Prostate gland (tissue), 2 donors: ENCODE data around the gene KRT86. TPM values are rescaled to one million over a fixed set of nuclear protein-coding genes. Genes with fewer than 3 reads are reported as not detected.

Source experiments
- DNase-seq: peaks from one replicate; pipeline ENCODE4 v3.0.0-alpha.2; 2019; ENCODE audit warnings: low spot score
- H3K27ac ChIP-seq, 2 donors: fragments of 200-600 bp; sonication (generic); 2 replicates each; pipeline ENCODE4 v1.5.1; 2017 to 2019
- H3K27me3 ChIP-seq: fragments of 200-600 bp; sonication (generic); replicated peaks from 2 replicates; pipeline ENCODE4 v1.5.1; 2019; ENCODE audit not compliant: insufficient read depth
- H3K36me3 ChIP-seq, 2 donors: fragments of 200-600 bp; sonication (generic); 1 replicate in 1 of 2; 2 replicates in 1 of 2; pipeline versions ENCODE4 v1.5.1 to v1.8.1; 2017 to 2019
- H3K4me1 ChIP-seq: fragments of 200-600 bp; sonication (generic); replicated peaks from 2 replicates; pipeline ENCODE4 v1.5.1; 2019
- H3K4me3 ChIP-seq, 2 donors: fragments of 200-600 bp; sonication (generic); 2 replicates each; pipeline ENCODE4 v1.5.1; 2017 to 2019
- H3K9me3 ChIP-seq: fragments of 200-600 bp; sonication (generic); 2 replicates; pipeline ENCODE4 v1.5.1; 2017
- POLR2A ChIP-seq: fragments of 450-650 bp; IDR thresholded peaks from one replicate; pipeline ENCODE4 v1.6.1; 2016; ENCODE audit warnings: antibody characterized with exemption, mild to moderate bottlenecking
- POLR2AphosphoS5 ChIP-seq: sonication (generic); formaldehyde crosslinking; IDR thresholded peaks from one replicate; pipeline ENCODE4 v1.6.1; 2017; ENCODE audit warnings: antibody characterized with exemption
- WGBS: methylation state at CpG from one replicate; pipeline ENCODE4 v1.1.5; 2018; 5-methylcytosine and 5-hydroxymethylcytosine counted together
- intact Hi-C: fragments of 100-400 bp; cut with DNase I; formaldehyde crosslinking; loops from one replicate; pipeline ENCODE4 v1.14.2; 2022
- total RNA-seq, 2 donors: library from RNA; depleted of rRNA; stranded (reverse); fragments of >200 nt; gene quantifications; one replicate each; pipeline ENCODE4 v1.1.0, GENCODE V29; 2016
- TF ChIP-seq, protein P1 (sequence below), 4 experiments: fragments of 200-600 bp in 2 of 4; fragments of 450-650 bp in 2 of 4; sonication (generic) in 2 of 4; IDR thresholded peaks; 1 replicate in 3 of 4; 2 replicates in 1 of 4; pipeline ENCODE4 v1.5.1; 2016 to 2019; ENCODE audit warnings: antibody characterized with exemption in 4 of 4, mild to moderate bottlenecking in 2 of 4, moderate library complexity in 2 of 4

The KRT86 gene
- total RNA-seq, 2 donors from 2014 or later, result 0.27 to 0.85 TPM

DNA sequence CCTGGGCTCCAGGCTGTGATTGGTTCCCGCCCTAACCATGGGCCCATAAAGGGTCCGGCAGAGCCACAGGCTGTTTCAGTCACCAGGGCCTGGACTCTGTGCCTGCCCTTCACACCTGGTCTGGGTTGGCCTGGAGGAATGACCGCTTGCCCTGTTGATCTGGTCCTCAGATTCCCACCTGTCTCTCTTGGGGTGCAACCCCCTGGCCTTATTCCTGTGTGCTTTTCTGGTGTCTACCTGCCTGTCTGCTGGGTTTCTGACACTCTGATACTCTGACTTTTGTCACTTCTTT lies 49.7 kb downstream of the KRT86 start:
- DNase-seq, result no peak
- H3K27me3 ChIP-seq, result no peaks in the 10 kb centered on the region
- WGBS, result 88% methylated on average over 3 of the region's 3 CpGs
- TF ChIP-seq POLR2A (no peak), POLR2AphosphoS5 (no peak)
- TF ChIP-seq, protein P1, sequence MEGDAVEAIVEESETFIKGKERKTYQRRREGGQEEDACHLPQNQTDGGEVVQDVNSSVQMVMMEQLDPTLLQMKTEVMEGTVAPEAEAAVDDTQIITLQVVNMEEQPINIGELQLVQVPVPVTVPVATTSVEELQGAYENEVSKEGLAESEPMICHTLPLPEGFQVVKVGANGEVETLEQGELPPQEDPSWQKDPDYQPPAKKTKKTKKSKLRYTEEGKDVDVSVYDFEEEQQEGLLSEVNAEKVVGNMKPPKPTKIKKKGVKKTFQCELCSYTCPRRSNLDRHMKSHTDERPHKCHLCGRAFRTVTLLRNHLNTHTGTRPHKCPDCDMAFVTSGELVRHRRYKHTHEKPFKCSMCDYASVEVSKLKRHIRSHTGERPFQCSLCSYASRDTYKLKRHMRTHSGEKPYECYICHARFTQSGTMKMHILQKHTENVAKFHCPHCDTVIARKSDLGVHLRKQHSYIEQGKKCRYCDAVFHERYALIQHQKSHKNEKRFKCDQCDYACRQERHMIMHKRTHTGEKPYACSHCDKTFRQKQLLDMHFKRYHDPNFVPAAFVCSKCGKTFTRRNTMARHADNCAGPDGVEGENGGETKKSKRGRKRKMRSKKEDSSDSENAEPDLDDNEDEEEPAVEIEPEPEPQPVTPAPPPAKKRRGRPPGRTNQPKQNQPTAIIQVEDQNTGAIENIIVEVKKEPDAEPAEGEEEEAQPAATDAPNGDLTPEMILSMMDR (IDR thresholded peaks at IDR 0.05), result no peak
- no peaks in the 10 kb centered on the region for H3K4me1 ChIP-seq
- no peaks in the 10 kb centered on the region for H3K9me3 ChIP-seq
- H3K27ac ChIP-seq, result no peak overlapping the region
- intact Hi-C loops, result no loop called here
- H3K4me3 ChIP-seq, result no peak overlapping the region
- no peaks in the 10 kb centered on the region for H3K36me3 ChIP-seq

DNA sequence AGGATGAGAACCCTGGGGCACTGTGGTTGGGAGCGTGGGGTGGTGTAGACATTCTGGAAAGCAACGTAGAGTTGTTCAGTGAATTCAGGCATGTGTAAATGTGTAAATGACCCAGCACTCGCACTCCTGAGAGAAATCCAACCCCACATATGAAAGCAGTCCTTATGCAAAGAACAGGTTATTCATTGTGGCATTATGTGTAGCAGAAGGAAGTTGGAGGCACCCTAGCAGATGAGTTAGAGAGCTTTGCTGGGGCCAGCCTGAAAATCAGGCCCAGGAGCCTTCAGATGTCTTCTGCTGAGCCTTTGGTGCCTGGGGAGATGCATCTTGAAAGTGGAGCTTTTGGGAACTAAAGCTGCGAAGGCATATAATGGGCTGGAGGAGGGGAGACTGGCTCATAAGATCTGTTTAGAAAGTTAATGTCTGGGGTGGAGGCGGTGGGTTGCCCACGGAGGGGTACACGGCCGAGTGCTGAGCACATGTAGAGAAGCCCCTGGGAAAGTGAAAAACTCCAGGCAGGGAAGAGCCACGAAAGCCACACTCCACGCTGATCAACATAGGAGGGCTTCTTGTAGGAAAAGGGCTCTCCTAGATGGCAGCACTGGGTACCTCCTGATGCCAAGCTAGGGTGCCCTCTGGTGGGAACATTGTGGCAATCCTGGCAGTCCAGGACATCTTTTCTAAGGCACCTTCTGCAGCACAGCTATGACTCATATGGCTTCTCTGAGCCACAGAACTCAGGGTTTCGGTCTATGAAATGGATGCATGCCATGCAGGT lies 52.8 kb downstream of the KRT86 start:
- H3K27me3 ChIP-seq, result no peaks in the 10 kb centered on the region
- H3K9me3 ChIP-seq, result no peaks in the 10 kb centered on the region
- no peaks in the 10 kb centered on the region for H3K36me3 ChIP-seq
- TF ChIP-seq, protein P1 (IDR thresholded peaks at IDR 0.05), result peak; percentile 59 to 94 (median 88)
- no peak for TF ChIP-seq POLR2A
- peak; percentile 76 for TF ChIP-seq POLR2AphosphoS5
- WGBS, result 52% methylated on average over 11 of the region's 11 CpGs
- intact Hi-C loops, result loop anchor here (2.0 to 5.0 kb wide), 3 partner anchors 50 to 170 kb away; no protein-coding TSS in a partner anchor
- peak; percentile 86 for DNase-seq
- no peak overlapping the region for H3K27ac ChIP-seq
- H3K4me1 ChIP-seq, result no peaks in the 10 kb centered on the region
- no peak overlapping the region for H3K4me3 ChIP-seq

DNA sequence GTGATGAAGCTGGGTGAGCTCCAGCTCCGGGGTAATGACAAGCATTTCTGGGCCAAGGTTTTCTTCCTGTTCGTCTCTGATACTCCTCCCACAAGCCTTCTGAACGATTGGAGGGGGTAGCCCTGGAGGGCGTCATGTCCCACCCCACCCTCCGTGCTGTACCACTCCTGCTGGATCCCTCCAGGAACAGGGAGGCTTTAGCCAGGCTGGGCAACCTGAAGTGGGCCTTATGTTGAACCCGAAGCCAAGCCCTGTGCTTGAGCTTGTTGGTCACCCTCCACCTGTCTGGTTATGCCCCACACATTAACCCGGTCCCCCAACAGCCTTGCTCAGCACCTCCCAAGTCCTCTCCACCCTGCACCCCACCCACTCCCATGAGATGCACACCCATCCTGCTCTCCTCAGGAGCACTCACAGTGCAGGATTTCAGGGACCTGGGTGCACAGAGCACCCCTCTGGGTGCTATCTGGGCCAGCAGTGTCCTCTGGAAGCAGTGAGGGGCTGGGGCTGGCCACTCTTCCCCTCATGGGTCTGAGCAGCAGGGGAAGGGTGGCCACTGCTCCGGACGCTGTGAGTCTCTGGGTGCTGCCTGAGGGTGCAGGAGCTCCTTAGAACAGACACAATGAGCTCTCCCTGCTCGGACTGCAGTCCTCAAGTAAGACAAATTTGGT lies 53.5 kb downstream of the KRT86 start:
- no peaks in the 10 kb centered on the region for H3K4me1 ChIP-seq
- no peak for DNase-seq
- H3K27ac ChIP-seq, result no peak overlapping the region
- H3K36me3 ChIP-seq, result no peaks in the 10 kb centered on the region
- H3K27me3 ChIP-seq, result no peaks in the 10 kb centered on the region
- intact Hi-C loops, result loop anchor here (2.0 to 5.0 kb wide), 3 partner anchors 51 to 171 kb away; no protein-coding TSS in a partner anchor
- WGBS, result 68% methylated on average over 10 of the region's 10 CpGs
- TF ChIP-seq POLR2AphosphoS5 (no peak), POLR2A (no peak)
- TF ChIP-seq, protein P1 (IDR thresholded peaks at IDR 0.05), result no peak
- H3K4me3 ChIP-seq, result no peak overlapping the region
- H3K9me3 ChIP-seq, result no peaks in the 10 kb centered on the region

DNA sequence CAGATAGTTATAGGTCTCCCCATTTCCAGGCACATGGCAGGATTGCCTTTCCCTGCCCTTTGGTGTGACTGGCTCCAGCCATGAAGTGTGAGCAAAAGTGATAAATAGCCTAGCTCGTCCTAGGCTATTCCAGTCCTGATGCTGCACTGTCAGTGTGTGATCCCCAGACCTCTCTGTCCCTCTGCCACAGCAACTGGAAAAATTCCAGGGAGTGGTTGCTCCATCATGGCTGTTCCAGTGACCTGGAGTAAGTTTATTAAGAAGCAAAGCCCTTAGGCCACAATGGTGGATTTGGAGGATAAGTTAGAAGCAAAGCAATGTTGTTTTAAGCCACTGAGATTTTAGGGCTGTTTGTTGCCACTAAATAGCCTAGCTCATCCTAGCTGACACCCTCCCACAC lies 56.6 kb downstream of the KRT86 start:
- DNase-seq, result no peak
- TF ChIP-seq POLR2AphosphoS5 (no peak), POLR2A (no peak)
- TF ChIP-seq, protein P1 (IDR thresholded peaks at IDR 0.05), result no peak
- no peak overlapping the region for H3K27ac ChIP-seq
- no peaks in the 10 kb centered on the region for H3K9me3 ChIP-seq
- no peak overlapping the region for H3K4me3 ChIP-seq
- H3K27me3 ChIP-seq, result no peaks in the 10 kb centered on the region
- 94% methylated on average over 1 of the region's 1 CpG for WGBS
- H3K4me1 ChIP-seq, result no peaks in the 10 kb centered on the region
- intact Hi-C loops, result no loop called here
- H3K36me3 ChIP-seq, result no peaks in the 10 kb centered on the region
